CD4-positive, alpha-beta memory T cell (primary cell): ENCODE measurements around the gene GSK3A. TPM values are rescaled to one million over a fixed set of nuclear protein-coding genes. Genes with fewer than 3 reads are reported as not detected.

Source experiments
- CTCF ChIA-PET: fragments of 350-600 bp; sonication (Branson Sonifier 250); formaldehyde crosslinking; loops from one replicate; lab custom pipeline; 2021; ENCODE audit warnings: inconsistent platforms; ENCODE audit not compliant: partially characterized antibody; lab: Charles Lee
- POLR2A ChIA-PET: fragments of 350-600 bp; sonication (Branson Sonifier 250); formaldehyde crosslinking; loops from one replicate; lab custom pipeline; 2021; ENCODE audit not compliant: partially characterized antibody; lab: Charles Lee
- DNase-seq, 5 donors: peaks; one replicate each; pipeline versions ENCODE4 v3.0.0 to v3.0.0-alpha.2; 2020 to 2022; ENCODE audit warnings: mixed read lengths in 1 of 5
- H3K27ac ChIP-seq: one replicate; pipeline ENCODE4 v1.7.0; 2013; ENCODE audit warnings: low read depth, low read length
- H3K27me3 ChIP-seq: 2 replicates; pipeline ENCODE4 v1.7.0; 2013; ENCODE audit warnings: mild to moderate bottlenecking, low read length, moderate library complexity; ENCODE audit not compliant: insufficient read depth
- H3K36me3 ChIP-seq: 2 replicates; pipeline ENCODE4 v1.7.0; 2013; ENCODE audit warnings: mild to moderate bottlenecking, low read length, moderate library complexity; ENCODE audit not compliant: insufficient read depth
- H3K4me1 ChIP-seq: 2 replicates; pipeline ENCODE4 v1.7.0; 2013; ENCODE audit warnings: mild to moderate bottlenecking, low read length, moderate library complexity; ENCODE audit not compliant: insufficient read depth
- H3K4me3 ChIP-seq, 2 donors: one replicate each; pipeline ENCODE4 v1.7.0; 2013; ENCODE audit warnings: low read length in 2 of 2, mild to moderate bottlenecking in 1 of 2
- H3K9me3 ChIP-seq, 2 donors: one replicate each; pipeline ENCODE4 v1.7.0; 2013; ENCODE audit warnings: low read length in 2 of 2, control low read depth in 1 of 2; ENCODE audit not compliant: control insufficient read depth in 1 of 2
- H3K27ac Mint-ChIP-seq, 7 donors: one replicate each; pipeline ENCODE4 v1.8.0; 2020 to 2021; ENCODE audit warnings: mixed read lengths in 7 of 7, mild to moderate bottlenecking in 6 of 7, inconsistent platforms in 3 of 7, moderate library complexity in 3 of 7
- H3K27me3 Mint-ChIP-seq, 2 donors: one replicate each; pipeline ENCODE4 v1.8.0; 2020 to 2021; ENCODE audit warnings: mixed read lengths in 2 of 2
- H3K36me3 Mint-ChIP-seq, 2 donors: one replicate each; pipeline ENCODE4 v1.8.0; 2020 to 2021; ENCODE audit warnings: mixed read lengths in 2 of 2, inconsistent platforms in 1 of 2, mild to moderate bottlenecking in 1 of 2
- H3K4me1 Mint-ChIP-seq, 4 donors: one replicate each; pipeline ENCODE4 v1.8.0; 2020 to 2021; ENCODE audit warnings: mixed read lengths in 4 of 4, mild to moderate bottlenecking in 1 of 4
- H3K4me3 Mint-ChIP-seq, 8 donors: one replicate each; pipeline ENCODE4 v1.8.0; 2020 to 2021; ENCODE audit warnings: mixed read lengths in 8 of 8, mild to moderate bottlenecking in 7 of 8, moderate library complexity in 6 of 8, inconsistent platforms in 3 of 8
- H3K9me3 Mint-ChIP-seq, 8 donors: one replicate each; pipeline ENCODE4 v1.8.0; 2020 to 2021; ENCODE audit warnings: mixed read lengths in 8 of 8, mild to moderate bottlenecking in 5 of 8, inconsistent platforms in 3 of 8, moderate library complexity in 1 of 8
- intact Hi-C: fragments of 100-400 bp; cut with micrococcal nuclease; formaldehyde crosslinking; loops from one replicate; pipeline ENCODE4 v1.15.1; 2023
- polyA plus RNA-seq, 2 donors: library from polyadenylated mRNA; unstranded; fragments of 300-500 nt; fragmentation: Illumina TruSeq; gene quantifications; one replicate each; pipeline ENCODE4 v1.2.3, GENCODE V29; 2021
- total RNA-seq, 2 experiments: library from RNA; stranded (reverse); gene quantifications; one replicate each; pipeline ENCODE4 v1.2.3, GENCODE V29; 2021

GSK3A gene
- total and polyA plus RNA-seq, 4 experiments from 2014 or later, result 10.0 to 38.9 (median 30.0) TPM

- no peaks in the 10 kb centered on the region for H3K9me3 ChIP-seq
- H3K27me3 ChIP-seq, result no peaks in the 10 kb centered on the region
- peaks cover 48% of the 10 kb centered on the region for H3K4me1 ChIP-seq
- peak overlapping the region in 1 of 7 donors; percentile 50 for H3K27ac Mint-ChIP-seq
- no peak overlapping the region for H3K4me3 Mint-ChIP-seq
- H3K9me3 Mint-ChIP-seq, result no peaks in the 10 kb centered on the region
- DNase-seq, result no peak
- ChIA-PET POLR2A (interaction anchor here (2.4 to 8.1 kb wide), 2 partner anchors 9 to 29 kb away, joined by 5 to 131 read pairs; no protein-coding TSS in a partner anchor), CTCF (no interaction called here)
- H3K4me3 ChIP-seq, result no peak overlapping the region
- H3K36me3 ChIP-seq, result peaks cover 13% of the 10 kb centered on the region
- H3K36me3 Mint-ChIP-seq, result peaks cover 6 to 19% of the 10 kb centered on the region in 2 donors
- peaks cover 35 to 59% (median 39%) of the 10 kb centered on the region in 4 donors for H3K4me1 Mint-ChIP-seq
- no peaks in the 10 kb centered on the region for H3K27me3 Mint-ChIP-seq
- intact Hi-C loops, result no loop called here
- H3K27ac ChIP-seq, result no peak overlapping the region
Measured at GRCh38 chr19:42273407-42274064, 31.1 kb upstream of the GSK3A start.

- intact Hi-C loops, result no loop called here
- no peak overlapping the region for H3K4me3 Mint-ChIP-seq
- POLR2A ChIA-PET, result interaction anchor here (2.4 to 8.1 kb wide), 2 partner anchors 9 to 28 kb away, joined by 5 to 131 read pairs; no protein-coding TSS in a partner anchor
- H3K4me3 ChIP-seq, result no peak overlapping the region
- no peaks in the 10 kb centered on the region for H3K9me3 ChIP-seq
- H3K4me1 Mint-ChIP-seq, result peaks cover 30 to 54% (median 37%) of the 10 kb centered on the region in 4 donors
- peak in 1 of 5 donors; percentile 28 for DNase-seq
- H3K4me1 ChIP-seq, result peaks cover 44% of the 10 kb centered on the region
- H3K27me3 Mint-ChIP-seq, result no peaks in the 10 kb centered on the region
- H3K9me3 Mint-ChIP-seq, result no peaks in the 10 kb centered on the region
- H3K27me3 ChIP-seq, result no peaks in the 10 kb centered on the region
- H3K36me3 ChIP-seq, result peaks cover 13% of the 10 kb centered on the region
- peaks cover 6 to 19% of the 10 kb centered on the region in 2 donors for H3K36me3 Mint-ChIP-seq
- H3K27ac Mint-ChIP-seq, result peak overlapping the region in 1 of 7 donors; percentile 32
- H3K27ac ChIP-seq, result no peak overlapping the region
- CTCF ChIA-PET, result no interaction called here
Measured at GRCh38 chr19:42272989-42273406, 30.6 kb upstream of the GSK3A start.

GRCh38 chr19:42272535-42272897 is 30.1 kb upstream of the GSK3A start:
- Histone ChIP-seq H3K9me3 (no peaks in the 10 kb centered on the region), H3K4me1 (peaks cover 48% of the 10 kb centered on the region), H3K4me3 (no peak overlapping the region), H3K36me3 (peaks cover 13% of the 10 kb centered on the region), H3K27ac (no peak overlapping the region), H3K27me3 (no peaks in the 10 kb centered on the region)
- ChIA-PET CTCF (no interaction called here), POLR2A (interaction anchor here (1.0 to 8.1 kb wide), 3 partner anchors 10 to 30 kb away, joined by 5 to 131 read pairs (median 6); partner anchors contain the start of gene GSK3A)
- no peak overlapping the region for H3K4me3 Mint-ChIP-seq
- intact Hi-C loops, result no loop called here
- peak in 1 of 5 donors; percentile 26 for DNase-seq
- no peaks in the 10 kb centered on the region for H3K9me3 Mint-ChIP-seq
- H3K27me3 Mint-ChIP-seq, result no peaks in the 10 kb centered on the region
- peaks cover 29 to 54% (median 42%) of the 10 kb centered on the region in 4 donors for H3K4me1 Mint-ChIP-seq
- peaks cover 6 to 19% of the 10 kb centered on the region in 2 donors for H3K36me3 Mint-ChIP-seq
- H3K27ac Mint-ChIP-seq, result no peak overlapping the region

GRCh38 chr19:42271861-42272534 is 29.6 kb upstream of the GSK3A start:
- no peak overlapping the region for H3K4me3 Mint-ChIP-seq
- ChIA-PET POLR2A (interaction anchor here (1.0 to 8.1 kb wide), 4 partner anchors 10 to 136 kb away, joined by 4 to 131 read pairs (median 6); partner anchors contain the start of gene GSK3A), CTCF (interaction anchor here (1.1 kb wide), 1 partner anchor 163 kb away, joined by 3 read pairs; no protein-coding TSS in a partner anchor)
- no peaks in the 10 kb centered on the region for H3K27me3 Mint-ChIP-seq
- Histone ChIP-seq H3K36me3 (peaks cover 13% of the 10 kb centered on the region), H3K4me1 (peaks cover 51% of the 10 kb centered on the region), H3K27me3 (no peaks in the 10 kb centered on the region), H3K9me3 (no peaks in the 10 kb centered on the region), H3K27ac (peak overlapping the region; percentile 93), H3K4me3 (no peak overlapping the region)
- DNase-seq, result peak in 1 of 5 donors; percentile 35
- H3K9me3 Mint-ChIP-seq, result no peaks in the 10 kb centered on the region
- peaks cover 6 to 19% of the 10 kb centered on the region in 2 donors for H3K36me3 Mint-ChIP-seq
- intact Hi-C loops, result no loop called here
- H3K27ac Mint-ChIP-seq, result peak overlapping the region in 3 of 7 donors; percentile 73 to 96 (median 87)
- H3K4me1 Mint-ChIP-seq, result peaks cover 24 to 49% (median 44%) of the 10 kb centered on the region in 4 donors

- no peaks in the 10 kb centered on the region for H3K27me3 Mint-ChIP-seq
- Histone ChIP-seq H3K27ac (peak overlapping the region; percentile 93), H3K27me3 (no peaks in the 10 kb centered on the region), H3K4me3 (peak overlapping the region; percentile 11 to 76), H3K36me3 (peaks cover 13% of the 10 kb centered on the region), H3K4me1 (peaks cover 41% of the 10 kb centered on the region), H3K9me3 (no peaks in the 10 kb centered on the region)
- H3K4me1 Mint-ChIP-seq, result peaks cover 14 to 40% (median 37%) of the 10 kb centered on the region in 4 donors
- H3K36me3 Mint-ChIP-seq, result peaks cover 6 to 17% of the 10 kb centered on the region in 2 donors
- DNase-seq, result no peak
- ChIA-PET CTCF (interaction anchor here (1.1 to 2.7 kb wide), 5 partner anchors 8 to 162 kb away, joined by 3 to 35 read pairs (median 4); partner anchors contain the start of gene GSK3A), POLR2A (interaction anchor here (0.7 to 8.1 kb wide), 8 partner anchors 11 to 138 kb away, joined by 3 to 131 read pairs (median 6); partner anchors contain the start of genes ERF and GSK3A)
- H3K4me3 Mint-ChIP-seq, result peak overlapping the region in 4 of 8 donors; percentile 21 to 94 (median 70)
- H3K9me3 Mint-ChIP-seq, result no peaks in the 10 kb centered on the region
- H3K27ac Mint-ChIP-seq, result peak overlapping the region in 5 of 7 donors; percentile 71 to 96 (median 87)
- intact Hi-C loops, result no loop called here
Measured at GRCh38 chr19:42271045-42271419, 28.6 kb upstream of the GSK3A start.

GRCh38 chr19:42270346-42271044 is 28.1 kb upstream of the GSK3A start:
- Histone ChIP-seq H3K27me3 (no peaks in the 10 kb centered on the region), H3K36me3 (peaks cover 13% of the 10 kb centered on the region), H3K27ac (peak overlapping the region; percentile 93), H3K4me3 (peak overlapping the region; percentile 65 to 76), H3K4me1 (peaks cover 38% of the 10 kb centered on the region), H3K9me3 (no peaks in the 10 kb centered on the region)
- H3K36me3 Mint-ChIP-seq, result peaks cover 6 to 16% of the 10 kb centered on the region in 2 donors
- H3K4me3 Mint-ChIP-seq, result peak overlapping the region in 4 of 8 donors; percentile 89 to 94 (median 92)
- H3K9me3 Mint-ChIP-seq, result no peaks in the 10 kb centered on the region
- intact Hi-C loops, result no loop called here
- peak overlapping the region in 4 of 7 donors; percentile 96 to 99 (median 98) for H3K27ac Mint-ChIP-seq
- ChIA-PET POLR2A (interaction anchor here (0.7 to 8.1 kb wide), 10 partner anchors 12 to 138 kb away, joined by 3 to 131 read pairs (median 5); partner anchors contain the start of genes ERF and GSK3A), CTCF (interaction anchor here (0.9 to 2.7 kb wide), 9 partner anchors 9 to 162 kb away, joined by 3 to 35 read pairs (median 4); partner anchors contain the start of gene GSK3A)
- H3K4me1 Mint-ChIP-seq, result peaks cover 9 to 35% (median 34%) of the 10 kb centered on the region in 4 donors
- peak; percentile 72 to 92 (median 78) for DNase-seq
- H3K27me3 Mint-ChIP-seq, result no peaks in the 10 kb centered on the region
